Activated gamma-delta T cell treated with anti-CD3 and anti-CD28 coated beads, Interleukin-2, amount 50 U/mL, for 16 hours (primary cell): ENCODE measurements around the gene PLEKHA6.
"Not testable (repeated sequence)": the region's sequence is repeated elsewhere in the genome, so short reads cannot be mapped to it uniquely, and the experiment has no call there.

Experiments
- DNase-seq: peaks from one replicate; pipeline ENCODE4 v3.0.0-alpha.2; 2020; ENCODE audit warnings: low read depth

The PLEKHA6 gene

GRCh38 chr1:204335085-204335484 is 24.6 kb downstream of the PLEKHA6 start:
- no peak for DNase-seq

GRCh38 chr1:204334455-204334854 is 25.3 kb downstream of the PLEKHA6 start:
- no peak for DNase-seq

GRCh38 chr1:204333427-204333826 is 26.3 kb downstream of the PLEKHA6 start:
- DNase-seq = no peak

GRCh38 chr1:204331847-204332487 is 27.8 kb downstream of the PLEKHA6 start:
- no peak for DNase-seq

- DNase-seq = no peak
Observed at GRCh38 chr1:204331275-204331674, 28.5 kb downstream of the PLEKHA6 start.

- DNase-seq = not testable (repeated sequence)
Observed at GRCh38 chr1:204327870-204328269, 31.9 kb downstream of the PLEKHA6 start.

GRCh38 chr1:204327359-204327758 is 32.4 kb downstream of the PLEKHA6 start:
- DNase-seq = no peak

- no peak for DNase-seq
Observed at GRCh38 chr1:204326771-204327300, 32.9 kb downstream of the PLEKHA6 start.

GRCh38 chr1:204325944-204326343 is 33.8 kb downstream of the PLEKHA6 start:
- no peak for DNase-seq

- DNase-seq = no peak
Observed at GRCh38 chr1:204323887-204324286, 35.8 kb downstream of the PLEKHA6 start.

GRCh38 chr1:204322339-204322868 is 37.3 kb downstream of the PLEKHA6 start:
- no peak for DNase-seq

GRCh38 chr1:204321665-204322064 is 38.1 kb downstream of the PLEKHA6 start:
- DNase-seq = no peak

- no peak for DNase-seq
Observed at GRCh38 chr1:204321051-204321450, 38.7 kb downstream of the PLEKHA6 start.

GRCh38 chr1:204320382-204320804 is 39.3 kb downstream of the PLEKHA6 start:
- no peak for DNase-seq

- no peak for DNase-seq
Observed at GRCh38 chr1:204319462-204319861, 40.3 kb downstream of the PLEKHA6 start.

GRCh38 chr1:204319027-204319426 is 40.7 kb downstream of the PLEKHA6 start:
- DNase-seq = no peak

GRCh38 chr1:204318324-204318723 is 41.4 kb downstream of the PLEKHA6 start:
- DNase-seq = no peak

GRCh38 chr1:204317170-204317569 is 42.6 kb downstream of the PLEKHA6 start:
- DNase-seq = no peak

GRCh38 chr1:204316164-204316563 is 43.6 kb downstream of the PLEKHA6 start:
- no peak for DNase-seq

- DNase-seq = no peak
Observed at GRCh38 chr1:204314893-204315658, 44.7 kb downstream of the PLEKHA6 start.

- no peak for DNase-seq
Observed at GRCh38 chr1:204314171-204314892, 45.4 kb downstream of the PLEKHA6 start.

- no peak for DNase-seq
Observed at GRCh38 chr1:204313675-204314074, 46.1 kb downstream of the PLEKHA6 start.
